WTC11 (cell line): Measurements from ENCODE around the gene POM121L2. TPM values are rescaled to one million over a fixed set of nuclear protein-coding genes. Genes with fewer than 3 reads are reported as not detected.

Experiments used
- CREB1 ChIP-seq: sonication (generic); formaldehyde crosslinking; IDR thresholded peaks from 2 replicates; pipeline ENCODE4 v1.8.0; 2023; ENCODE audit warnings: mild to moderate bottlenecking, missing genetic modification reagents
- CREM ChIP-seq: sonication (generic); formaldehyde crosslinking; IDR thresholded peaks from 2 replicates; pipeline ENCODE4 v1.8.1; 2022; ENCODE audit warnings: mild to moderate bottlenecking, missing genetic modification reagents, moderate library complexity
- ERG ChIP-seq: fragments of 250-450 bp; sonication (Bioruptor Pico); IDR thresholded peaks from 2 replicates; pipeline ENCODE4 v1.8.0; 2021; ENCODE audit warnings: mild to moderate bottlenecking
- ESRRA ChIP-seq: sonication (generic); formaldehyde crosslinking; IDR thresholded peaks from 2 replicates; pipeline ENCODE4 v1.8.1; 2022; ENCODE audit warnings: mild to moderate bottlenecking, missing genetic modification reagents, borderline replicate concordance
- ETV6 ChIP-seq: sonication (generic); formaldehyde crosslinking; IDR thresholded peaks from 2 replicates; pipeline ENCODE4 v1.8.1; 2022; ENCODE audit warnings: mild to moderate bottlenecking, missing genetic modification reagents
- FOXK1 ChIP-seq: sonication (generic); formaldehyde crosslinking; IDR thresholded peaks from 2 replicates; pipeline ENCODE4 v1.8.0; 2022; ENCODE audit warnings: mild to moderate bottlenecking, moderate library complexity, missing genetic modification reagents
- GRHL2 ChIP-seq: fragments of 250-450 bp; sonication (Bioruptor Pico); IDR thresholded peaks from 2 replicates; pipeline ENCODE4 v1.8.0; 2022; ENCODE audit warnings: mild to moderate bottlenecking, moderate library complexity; ENCODE audit not compliant: insufficient replicate concordance, severe bottlenecking
- GTF2I ChIP-seq: fragments of 250-450 bp; sonication (Bioruptor Pico); conservative IDR thresholded peaks from 2 replicates; pipeline ENCODE4 v1.4.0; 2021; ENCODE audit warnings: mild to moderate bottlenecking
- JAZF1 ChIP-seq: fragments of 250-450 bp; sonication (Bioruptor Pico); IDR thresholded peaks from 2 replicates; pipeline ENCODE4 v1.9.0; 2021; ENCODE audit warnings: moderate library complexity, mild to moderate bottlenecking, inconsistent platforms
- MAX ChIP-seq: sonication (generic); formaldehyde crosslinking; IDR thresholded peaks from 2 replicates; pipeline ENCODE4 v1.8.0; 2022; ENCODE audit warnings: mild to moderate bottlenecking, missing genetic modification reagents
- NR3C1 ChIP-seq: sonication (generic); formaldehyde crosslinking; conservative IDR thresholded peaks from 2 replicates; pipeline ENCODE4 v1.8.1; 2023; ENCODE audit warnings: low read depth, mild to moderate bottlenecking, missing genetic modification reagents
- PREB ChIP-seq: sonication (generic); formaldehyde crosslinking; IDR thresholded peaks from 2 replicates; pipeline ENCODE4 v1.8.1; 2022; ENCODE audit warnings: mild to moderate bottlenecking, missing genetic modification reagents, moderate library complexity, borderline replicate concordance
- RELA ChIP-seq: sonication (generic); formaldehyde crosslinking; IDR thresholded peaks from 2 replicates; pipeline ENCODE4 v1.8.1; 2022; ENCODE audit warnings: missing genetic modification reagents, mild to moderate bottlenecking, borderline replicate concordance
- RORB ChIP-seq: fragments of 250-450 bp; sonication (Bioruptor Pico); IDR thresholded peaks from 2 replicates; pipeline ENCODE4 v1.9.0; 2021; ENCODE audit warnings: mild to moderate bottlenecking
- SMAD4 ChIP-seq: sonication (generic); formaldehyde crosslinking; IDR thresholded peaks from 2 replicates; pipeline ENCODE4 v1.8.0; 2022; ENCODE audit warnings: mild to moderate bottlenecking, missing genetic modification reagents
- STAT6 ChIP-seq: sonication (generic); formaldehyde crosslinking; conservative IDR thresholded peaks from 2 replicates; pipeline ENCODE4 v1.8.1; 2023; ENCODE audit warnings: mild to moderate bottlenecking, low read depth, missing genetic modification reagents, moderate library complexity
- TEAD1 ChIP-seq: sonication (generic); formaldehyde crosslinking; IDR thresholded peaks from 2 replicates; pipeline ENCODE4 v1.8.0; 2022; ENCODE audit warnings: mild to moderate bottlenecking, missing genetic modification reagents
- ZBTB21 ChIP-seq: sonication (generic); formaldehyde crosslinking; IDR thresholded peaks from 2 replicates; pipeline ENCODE4 v1.8.1; 2023; ENCODE audit warnings: mild to moderate bottlenecking, missing genetic modification reagents, borderline replicate concordance
- ZNF121 ChIP-seq: sonication (generic); formaldehyde crosslinking; IDR thresholded peaks from 2 replicates; pipeline ENCODE4 v1.8.0; 2023; ENCODE audit warnings: missing genetic modification reagents
- ZNF219 ChIP-seq: sonication (generic); formaldehyde crosslinking; IDR thresholded peaks from 2 replicates; pipeline ENCODE4 v1.8.0; 2023; ENCODE audit warnings: missing genetic modification reagents, mild to moderate bottlenecking, borderline replicate concordance
- ZNF263 ChIP-seq: sonication (generic); formaldehyde crosslinking; IDR thresholded peaks from 2 replicates; pipeline ENCODE4 v1.8.1; 2022; ENCODE audit warnings: low read depth, mild to moderate bottlenecking, moderate library complexity, missing genetic modification reagents
- ZNF416 ChIP-seq: fragments of 250-450 bp; sonication (Bioruptor Pico); IDR thresholded peaks from 2 replicates; pipeline ENCODE4 v1.9.0; 2021; ENCODE audit warnings: mild to moderate bottlenecking, inconsistent platforms
- ZNF425 ChIP-seq: fragments of 250-450 bp; sonication (Bioruptor Pico); conservative IDR thresholded peaks from 2 replicates; pipeline ENCODE4 v1.9.0; 2021; ENCODE audit warnings: mild to moderate bottlenecking
- ZNF512 ChIP-seq: sonication (generic); formaldehyde crosslinking; IDR thresholded peaks from 2 replicates; pipeline ENCODE4 v1.8.1; 2022; ENCODE audit warnings: missing genetic modification reagents, borderline replicate concordance
- ZSCAN18 ChIP-seq: fragments of 250-450 bp; sonication (Bioruptor Pico); IDR thresholded peaks from 2 replicates; pipeline ENCODE4 v2.1.2; 2022; ENCODE audit warnings: mild to moderate bottlenecking, moderate library complexity
- total RNA-seq: library from RNA; stranded (reverse); gene quantifications from 3 replicates; pipeline ENCODE4 v1.2.3, GENCODE V29; 2021

Gene POM121L2
- total RNA-seq, 1 experiment from 2014 or later: 0.13 TPM

- TF ChIP-seq ZSCAN18 (CRISPR knock-in tag) (no peak), ZNF263 (CRISPR knock-in tag) (no peak), ZNF512 (CRISPR knock-in tag) (no peak), ZNF416 (CRISPR knock-in tag) (no peak), GTF2I (CRISPR knock-in tag) (no peak), ESRRA (no peak), JAZF1 (CRISPR knock-in tag) (no peak), STAT6 (CRISPR knock-in tag) (no peak), CREM (CRISPR knock-in tag) (no peak; the same call in 1 of the 2 replicates), ZNF425 (CRISPR knock-in tag) (no peak), MAX (peak; percentile 95), TEAD1 (peak; percentile 23; the same call in 1 of the 2 replicates), PREB (CRISPR knock-in tag) (no peak), SMAD4 (CRISPR knock-in tag) (no peak), FOXK1 (CRISPR knock-in tag) (no peak), ERG (no peak), NR3C1 (CRISPR knock-in tag) (no peak), GRHL2 (CRISPR knock-in tag) (no peak), ETV6 (CRISPR knock-in tag) (peak; percentile 39; the same call in 1 of the 2 replicates), ZNF219 (CRISPR knock-in tag) (no peak), ZBTB21 (no peak), RELA (CRISPR knock-in tag) (no peak), RORB (no peak), ZNF121 (no peak), CREB1 (0 out of 2 replicates have a peak, but pooled peaks have one; percentile 20)
Measured at GRCh38 chr6:27311806-27312145, 297 bp downstream of the POM121L2 start (continued).
